Right renal pelvis (tissue), 4 donors: ENCODE results near the gene C6orf58. TPM values are rescaled to one million over a fixed set of nuclear protein-coding genes. Genes with fewer than 3 reads are reported as not detected.

Source experiments
- DNase-seq, 4 donors: peaks; one replicate each; pipeline ENCODE4 v3.0.0-alpha.2; 2013; ENCODE audit warnings: low read depth in 4 of 4, low spot score in 3 of 4, missing footprints in 1 of 4
- polyA plus RNA-seq, 4 donors: library from polyadenylated mRNA; unstranded; fragments of 120-200 nt; gene quantifications; one replicate each; pipeline ENCODE4 v1.2.1, GENCODE V29; 2013; ENCODE audit not compliant: insufficient read length in 4 of 4

Gene C6orf58
- polyA plus RNA-seq = 1 to 10 TPM in 3 of 4 donors, under 1 TPM in 1; 0.91 to 1.2 (median 1.2) TPM

- DNase-seq = no peak
Observed at GRCh38 chr6:127576874-127577273, at the start of gene C6orf58. Gene C6orf58, plus strand, starts transcription at chr6:127577174. Its CDS starts 12 bp downstream, at chr6:127577186.

- no peak for DNase-seq
Observed at GRCh38 chr6:127533011-127533410, 44.0 kb upstream of the C6orf58 start.

DNA sequence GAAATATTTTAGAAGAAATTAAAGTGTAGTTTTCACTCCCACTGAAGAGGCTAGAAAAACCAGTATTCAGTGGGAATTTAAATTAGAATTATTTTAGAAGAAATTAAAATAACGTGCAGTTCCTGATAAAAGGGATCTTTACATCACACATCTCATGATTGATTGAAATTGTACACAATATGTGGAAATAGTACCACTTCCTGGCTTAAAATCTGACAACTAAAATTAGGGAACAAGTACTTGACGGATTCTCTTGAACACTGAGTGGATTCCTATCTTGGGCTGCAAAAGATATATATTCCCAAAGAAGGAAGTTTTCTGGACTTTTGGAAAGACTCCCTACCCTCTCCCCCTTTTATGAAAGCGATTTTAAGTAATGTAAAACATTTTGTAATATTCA, 43.2 kb upstream of the C6orf58 start:
- DNase-seq = no peak

GRCh38 chr6:127538750-127539264, 38.2 kb upstream of the C6orf58 start:
- no peak for DNase-seq

DNA sequence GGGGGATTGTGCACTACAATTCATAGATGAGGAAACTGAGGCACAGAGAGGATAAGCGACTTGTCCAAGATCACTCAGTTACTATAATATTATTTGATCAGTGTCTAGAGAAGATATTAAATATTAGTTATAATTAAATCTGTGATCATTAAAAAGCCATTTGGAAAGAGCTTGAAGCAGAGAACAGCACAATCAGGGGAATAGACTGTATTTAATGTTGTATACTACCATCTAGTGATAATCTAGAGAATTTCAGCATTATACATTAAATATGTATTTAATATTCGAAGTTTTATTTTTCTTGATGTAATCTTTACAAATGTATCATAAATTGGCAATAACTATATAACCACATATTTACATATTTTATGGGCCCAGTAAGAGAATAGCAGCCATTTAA, 37.7 kb upstream of the C6orf58 start:
- no peak for DNase-seq

DNA sequence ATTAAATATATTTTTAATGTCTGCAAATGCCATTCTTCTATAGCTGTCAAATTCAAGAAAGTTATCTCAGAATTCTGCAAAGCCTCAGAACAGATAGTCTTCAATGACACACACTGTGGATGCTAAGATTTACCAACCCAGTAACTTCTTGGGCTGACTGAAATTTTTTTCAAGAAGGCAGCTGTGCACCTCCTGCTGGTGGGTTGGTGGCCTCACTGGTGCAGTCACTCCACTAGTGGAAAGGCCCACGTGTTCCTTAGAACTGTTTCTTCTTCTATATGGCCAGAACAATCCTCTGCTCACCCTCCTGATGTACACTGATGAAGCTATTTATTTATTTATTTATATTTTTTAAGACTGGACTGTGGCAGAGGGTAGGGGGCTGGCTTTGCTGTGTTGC, 29.8 kb upstream of the C6orf58 start:
- DNase-seq = no peak

- DNase-seq = no peak
Observed at GRCh38 chr6:127547904-127548649, 28.9 kb upstream of the C6orf58 start.

- no peak for DNase-seq
Observed at GRCh38 chr6:127550403-127550802, 26.6 kb upstream of the C6orf58 start.

DNA sequence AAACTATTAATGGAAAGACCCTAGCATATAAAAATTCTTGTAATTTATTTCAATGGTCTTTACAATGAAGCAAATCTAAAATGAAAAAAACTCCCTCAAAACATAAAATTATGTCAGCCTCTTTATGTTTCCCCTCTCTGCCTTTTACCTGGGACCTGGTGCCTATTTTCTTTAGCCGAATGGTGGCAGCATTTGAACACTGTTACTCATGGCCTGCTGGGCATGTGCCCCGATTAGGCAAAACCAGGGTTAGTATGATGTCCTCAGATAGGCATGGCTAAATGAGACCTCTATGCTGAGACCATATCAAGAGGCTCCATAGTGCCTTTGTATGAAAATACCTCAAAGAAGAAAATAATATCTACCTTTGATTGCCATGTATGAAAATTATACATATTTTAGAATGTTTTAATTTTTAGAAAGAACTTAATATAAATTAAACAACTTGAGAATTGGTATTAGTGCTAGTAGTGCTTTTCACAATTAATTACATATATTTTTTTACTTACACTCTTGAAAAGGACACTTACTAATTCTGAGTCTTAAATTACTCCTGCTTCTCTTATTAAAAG, 22.5 kb upstream of the C6orf58 start:
- DNase-seq = no peak

GRCh38 chr6:127561660-127562059, 15.3 kb upstream of the C6orf58 start:
- no peak for DNase-seq

DNA sequence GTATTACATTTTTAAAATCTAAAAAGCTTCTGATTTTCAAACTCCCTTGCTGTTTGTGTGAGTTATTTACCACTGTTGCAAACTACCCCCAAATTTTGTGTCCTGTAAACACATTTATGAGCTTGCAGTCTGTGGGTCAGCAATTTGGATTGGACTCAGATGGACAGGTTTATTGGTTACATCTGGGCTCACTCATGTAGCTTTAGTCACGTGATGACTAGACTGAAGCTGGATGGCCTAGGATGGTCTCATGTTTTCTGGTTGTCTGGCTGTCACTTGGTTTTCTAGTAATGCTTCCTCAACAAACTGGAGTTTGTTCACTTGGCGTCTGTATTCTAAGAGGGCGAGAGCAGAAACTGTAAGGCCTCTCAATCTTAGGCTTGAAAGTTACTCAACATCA, 12.2 kb upstream of the C6orf58 start:
- peak in 1 of 4 donors; percentile 10 for DNase-seq

DNA sequence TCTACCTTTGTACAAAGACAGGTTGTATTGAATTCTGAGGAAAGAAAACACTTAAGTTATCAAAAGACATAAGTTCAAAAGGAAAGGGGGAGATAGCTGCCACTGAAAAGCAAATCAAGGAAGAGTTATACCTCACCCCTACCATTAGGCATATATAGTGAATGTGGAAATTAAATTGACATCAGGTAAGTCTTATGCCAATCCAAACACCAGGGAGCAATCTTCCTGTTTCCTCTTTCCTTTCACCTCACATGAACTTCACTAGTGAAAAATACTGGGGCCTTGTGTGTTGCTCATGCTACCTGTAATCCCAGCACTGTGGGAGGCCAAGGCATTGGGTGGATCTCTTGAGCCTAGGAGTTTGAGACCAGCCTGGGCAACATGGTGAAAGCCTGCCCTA, 10.9 kb upstream of the C6orf58 start:
- DNase-seq = no peak

DNA sequence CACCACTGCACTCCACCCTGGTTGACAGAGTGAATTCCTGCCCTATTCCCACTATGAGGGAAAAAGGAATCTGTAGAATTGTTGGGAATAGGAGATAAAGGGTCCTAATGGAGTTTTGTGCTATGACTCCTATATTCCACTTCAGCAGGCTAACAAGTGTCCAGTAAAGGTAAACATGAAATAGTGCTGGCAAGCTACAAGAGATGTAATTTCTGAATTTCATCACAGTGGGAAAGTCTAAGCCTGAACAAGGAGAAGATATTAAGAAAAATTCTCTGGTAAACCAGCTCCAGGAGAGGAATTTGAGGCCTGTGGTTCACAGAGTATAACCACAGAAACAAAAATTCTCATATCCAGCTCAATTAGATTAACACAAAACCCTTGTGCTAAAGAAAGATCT, 10.3 kb upstream of the C6orf58 start:
- DNase-seq = no peak

DNA sequence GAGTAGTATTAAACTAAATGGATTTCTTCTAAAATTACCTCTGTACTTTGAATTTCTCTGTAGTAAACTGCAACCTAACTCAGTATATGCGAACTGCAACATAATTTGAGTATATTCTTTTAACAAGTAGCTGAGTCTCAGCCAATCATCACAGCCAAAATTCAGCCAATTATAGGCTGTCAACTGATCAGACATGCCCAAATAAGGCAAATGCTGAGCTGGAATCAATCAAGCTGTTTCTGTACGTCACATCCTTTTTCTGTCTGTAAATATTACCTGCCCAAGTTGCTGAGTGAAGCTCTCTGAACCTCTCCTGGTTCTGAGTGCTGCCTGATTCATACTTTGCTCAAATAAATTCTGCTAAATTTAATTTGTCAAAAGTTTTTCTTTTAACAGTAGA, 9.5 kb upstream of the C6orf58 start:
- DNase-seq = no peak

DNA sequence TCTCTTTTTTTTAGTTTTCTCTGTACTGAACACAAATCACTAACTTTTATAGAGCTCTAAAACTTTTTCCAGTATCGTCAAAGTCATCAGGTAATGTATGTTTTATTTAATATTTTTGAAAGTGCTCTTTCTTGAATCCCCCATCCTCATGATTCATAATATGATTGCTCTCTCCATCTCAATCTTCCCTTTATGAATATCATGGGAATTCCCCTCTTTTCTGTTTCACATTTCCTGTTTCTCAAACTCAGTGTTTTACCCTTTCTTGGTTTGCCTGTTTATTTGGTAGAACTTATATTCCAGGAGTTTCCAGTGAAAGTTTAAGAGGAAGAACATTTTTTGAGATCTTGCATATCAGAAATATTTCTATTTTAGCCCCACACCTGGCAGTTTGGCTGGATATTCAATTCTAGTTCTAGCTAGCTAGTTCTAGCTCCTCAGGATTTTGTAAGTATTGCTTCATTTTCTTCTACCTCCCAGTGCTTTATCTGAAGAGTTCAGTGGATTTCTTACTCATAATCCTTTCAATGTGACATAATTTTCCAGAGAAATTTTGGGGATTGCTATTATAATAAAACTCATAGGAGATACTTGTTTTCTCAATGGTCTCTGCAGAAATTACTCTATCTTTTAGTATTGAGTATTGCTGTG, 6.1 kb upstream of the C6orf58 start:
- no peak for DNase-seq

DNA sequence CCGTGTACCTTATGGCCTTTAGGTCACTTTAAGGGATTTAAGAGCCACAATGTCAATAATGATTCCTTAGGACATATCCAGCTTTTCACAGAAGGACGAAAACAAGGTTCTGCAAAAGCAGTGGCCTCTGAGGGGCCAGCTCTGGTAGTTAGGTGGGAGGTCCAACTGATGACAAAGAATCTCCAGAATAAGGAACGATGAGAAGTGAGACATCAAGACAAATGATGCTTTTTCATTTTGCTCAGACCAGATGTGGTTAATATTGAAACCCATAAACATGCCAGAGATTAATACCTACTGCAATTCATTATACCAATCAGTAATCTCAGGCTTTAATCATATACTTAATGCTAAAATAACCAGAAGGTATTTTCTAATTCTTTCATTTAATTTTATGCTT, 1.9 kb downstream of the C6orf58 start:
- no peak for DNase-seq

- no peak for DNase-seq
Observed at GRCh38 chr6:127581576-127581975, 4.6 kb downstream of the C6orf58 start.

DNA sequence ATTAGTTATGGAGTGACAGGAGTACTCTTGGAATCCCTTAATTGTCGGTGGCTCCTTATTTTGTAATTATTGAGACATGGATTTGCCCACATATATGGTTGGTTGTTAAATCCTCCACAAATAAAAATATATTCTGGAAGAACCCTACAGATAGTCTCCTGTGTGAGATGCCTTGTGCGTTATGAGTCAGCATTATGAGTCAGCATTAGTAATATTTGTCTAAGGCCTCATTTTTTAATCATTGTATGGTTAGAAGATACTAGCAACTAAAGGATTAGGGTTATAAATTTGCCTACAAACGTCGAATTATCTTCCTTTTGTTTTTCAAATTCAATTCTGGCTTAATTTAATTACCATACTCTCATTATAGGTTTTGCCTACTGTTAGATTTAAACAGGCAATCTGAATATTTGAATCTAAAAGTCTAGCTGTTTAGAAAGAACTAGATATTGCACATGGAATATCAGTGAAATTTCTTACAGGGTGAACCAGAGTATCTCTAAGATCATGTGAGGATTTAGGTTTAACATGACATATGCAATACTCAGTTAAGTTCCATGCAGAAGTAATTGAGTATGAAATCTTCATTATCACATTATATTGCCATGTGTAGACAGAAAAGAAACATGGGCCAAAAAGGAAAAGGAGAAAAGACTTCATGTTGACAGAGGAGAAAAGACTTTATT, 5.9 kb downstream of the C6orf58 start:
- no peak for DNase-seq

DNA sequence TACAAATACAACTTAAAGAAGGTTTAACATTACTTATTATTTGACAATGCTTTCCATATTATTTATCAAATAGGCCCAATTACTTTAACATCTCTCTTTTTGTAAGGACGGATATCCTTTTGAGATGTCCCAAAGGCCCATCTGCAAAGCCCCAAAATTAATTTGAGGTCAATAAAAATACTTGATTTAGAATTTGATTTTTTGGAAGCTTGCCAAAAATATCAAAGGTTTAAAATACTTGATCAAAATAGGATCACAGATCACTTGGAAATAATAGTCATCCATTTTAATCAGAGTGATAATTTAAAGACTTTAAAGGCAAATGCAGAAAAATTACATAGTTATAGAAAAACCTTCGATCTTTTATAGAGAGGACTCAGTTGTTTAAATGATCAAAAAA, 8.1 kb downstream of the C6orf58 start:
- DNase-seq = no peak

DNA sequence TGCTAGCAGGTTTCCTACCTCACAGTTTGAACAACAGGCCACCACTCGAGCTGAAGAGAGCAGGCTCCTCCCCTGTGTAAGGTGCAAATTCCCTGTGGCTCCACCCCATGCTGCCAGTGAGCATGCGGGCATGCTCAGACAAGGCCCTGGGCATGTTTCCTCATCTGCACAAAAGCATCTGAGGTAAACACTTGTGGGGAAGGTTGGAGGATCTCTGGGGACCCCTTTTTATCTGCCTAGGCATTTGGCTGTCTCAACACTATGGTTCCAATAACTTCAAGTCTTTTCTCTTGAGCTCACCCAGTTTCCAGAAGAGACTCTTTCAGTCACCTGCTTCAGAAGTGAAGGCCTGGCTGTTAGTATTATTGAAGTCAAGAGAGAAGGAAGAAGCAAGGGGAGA, 9.4 kb downstream of the C6orf58 start:
- DNase-seq = no peak

DNA sequence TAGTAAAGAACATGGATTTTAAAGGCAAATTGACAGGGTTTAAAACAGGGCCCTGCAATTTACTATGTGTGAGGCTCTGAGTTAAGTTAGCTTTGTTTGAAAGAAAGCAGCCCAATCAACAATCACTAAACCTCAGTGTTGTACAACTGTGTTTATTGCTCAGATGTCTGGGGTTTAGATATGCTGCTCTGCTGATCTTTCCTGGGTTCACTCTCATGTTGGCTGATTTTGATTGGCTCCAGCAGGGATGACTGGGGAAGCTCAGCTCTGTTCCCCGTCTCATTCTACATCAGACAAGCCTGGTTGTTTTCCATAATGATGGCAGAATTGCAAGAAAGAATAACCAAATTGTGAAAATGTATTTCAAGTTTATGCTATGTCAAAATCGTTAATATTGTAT, 10.9 kb downstream of the C6orf58 start:
- DNase-seq = no peak
